ENCODE results near the gene ACSL1.

DNA sequence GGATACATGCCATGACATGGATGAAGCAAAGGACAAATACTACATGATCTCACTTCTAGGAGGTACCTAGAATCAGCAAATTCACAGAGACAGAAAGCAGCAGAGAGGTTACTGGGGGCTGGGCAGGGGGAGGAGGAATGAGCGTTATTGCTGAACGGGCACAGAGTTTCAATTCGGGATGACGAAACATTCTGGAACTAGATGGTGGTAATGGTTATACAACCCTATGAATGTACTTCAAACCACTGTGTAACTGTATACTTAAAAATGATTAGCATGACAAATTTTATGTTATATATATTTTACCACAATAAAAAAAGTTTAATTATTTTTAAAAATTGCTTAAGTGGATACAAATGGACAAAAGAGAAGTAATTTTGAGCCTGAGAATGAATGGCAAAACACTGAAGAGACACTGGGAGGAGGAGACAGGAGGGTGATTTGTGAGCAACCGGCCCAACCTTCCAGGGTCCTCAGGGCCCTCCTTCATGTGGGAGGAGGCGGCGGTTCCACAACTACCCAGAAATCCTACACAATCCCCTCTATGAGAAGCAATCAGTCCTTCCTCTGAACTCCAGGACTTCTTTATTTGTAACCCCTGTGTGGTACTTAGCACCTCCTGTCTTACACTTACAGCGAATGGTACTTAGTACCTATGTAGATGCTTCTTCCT lies 14.1 kb downstream of the ACSL1 start:
- TF ChIP-seq, protein P1, sequence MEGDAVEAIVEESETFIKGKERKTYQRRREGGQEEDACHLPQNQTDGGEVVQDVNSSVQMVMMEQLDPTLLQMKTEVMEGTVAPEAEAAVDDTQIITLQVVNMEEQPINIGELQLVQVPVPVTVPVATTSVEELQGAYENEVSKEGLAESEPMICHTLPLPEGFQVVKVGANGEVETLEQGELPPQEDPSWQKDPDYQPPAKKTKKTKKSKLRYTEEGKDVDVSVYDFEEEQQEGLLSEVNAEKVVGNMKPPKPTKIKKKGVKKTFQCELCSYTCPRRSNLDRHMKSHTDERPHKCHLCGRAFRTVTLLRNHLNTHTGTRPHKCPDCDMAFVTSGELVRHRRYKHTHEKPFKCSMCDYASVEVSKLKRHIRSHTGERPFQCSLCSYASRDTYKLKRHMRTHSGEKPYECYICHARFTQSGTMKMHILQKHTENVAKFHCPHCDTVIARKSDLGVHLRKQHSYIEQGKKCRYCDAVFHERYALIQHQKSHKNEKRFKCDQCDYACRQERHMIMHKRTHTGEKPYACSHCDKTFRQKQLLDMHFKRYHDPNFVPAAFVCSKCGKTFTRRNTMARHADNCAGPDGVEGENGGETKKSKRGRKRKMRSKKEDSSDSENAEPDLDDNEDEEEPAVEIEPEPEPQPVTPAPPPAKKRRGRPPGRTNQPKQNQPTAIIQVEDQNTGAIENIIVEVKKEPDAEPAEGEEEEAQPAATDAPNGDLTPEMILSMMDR (IDR thresholded peaks at IDR 0.05), result no peak
- TF ChIP-seq POLR2A (IDR thresholded peaks at IDR 0.05) (no peak), EP300 (IDR thresholded peaks at IDR 0.05) (no peak)

Measured in stomach (tissue), 4 donors.